ENCODE measurements around the gene POLN.
"Not testable (repeated sequence)": the region's sequence is repeated elsewhere in the genome, so short reads cannot be mapped to it uniquely, and the experiment has no call there.

POLN gene

DNA sequence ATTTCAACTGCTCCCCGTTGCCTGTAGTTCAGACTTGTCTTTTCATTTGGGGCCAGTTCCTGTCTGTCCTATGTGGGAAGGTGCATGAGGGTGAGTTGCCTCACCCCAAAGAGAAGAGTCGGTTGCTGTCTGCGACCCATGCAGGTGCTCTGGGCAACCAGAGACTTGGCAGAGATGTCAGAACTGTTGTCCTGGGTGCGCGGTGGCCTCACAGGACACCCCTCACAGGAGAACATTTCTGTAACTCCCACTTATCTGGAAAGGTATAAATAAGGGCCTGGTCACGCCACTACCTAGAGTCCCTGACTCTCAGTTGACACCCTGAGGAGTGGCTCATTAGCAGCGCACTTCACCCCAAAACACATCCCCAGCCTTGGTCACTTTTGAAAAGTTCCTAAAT lies 192.5 kb downstream of the POLN start:
- DNase-seq = no peak

DNA sequence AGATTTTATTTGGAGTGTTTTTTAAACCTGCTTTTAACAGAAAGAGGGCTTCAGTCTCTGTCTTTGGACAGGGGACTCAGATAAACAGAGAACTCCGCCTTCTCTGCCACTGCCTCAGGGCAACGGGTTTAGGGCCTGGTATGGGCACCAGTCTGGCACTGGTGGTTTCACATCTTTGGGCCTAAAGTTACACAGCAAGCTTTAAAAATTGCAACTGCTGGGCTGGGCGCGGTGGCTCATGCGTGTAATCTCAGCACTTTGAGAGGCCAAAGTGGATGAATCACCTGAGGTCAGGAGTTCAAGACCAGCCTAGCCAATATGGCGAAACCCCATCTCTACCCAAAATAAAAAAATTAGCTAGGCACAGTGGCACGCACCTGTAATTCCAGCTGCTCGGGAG lies 193.1 kb downstream of the POLN start:
- DNase-seq = no peak

GRCh38 chr4:2047781-2048581 lies 193.9 kb downstream of the POLN start:
- DNase-seq = no peak

GRCh38 chr4:2047031-2047660 lies 194.8 kb downstream of the POLN start:
- no peak for DNase-seq

DNA sequence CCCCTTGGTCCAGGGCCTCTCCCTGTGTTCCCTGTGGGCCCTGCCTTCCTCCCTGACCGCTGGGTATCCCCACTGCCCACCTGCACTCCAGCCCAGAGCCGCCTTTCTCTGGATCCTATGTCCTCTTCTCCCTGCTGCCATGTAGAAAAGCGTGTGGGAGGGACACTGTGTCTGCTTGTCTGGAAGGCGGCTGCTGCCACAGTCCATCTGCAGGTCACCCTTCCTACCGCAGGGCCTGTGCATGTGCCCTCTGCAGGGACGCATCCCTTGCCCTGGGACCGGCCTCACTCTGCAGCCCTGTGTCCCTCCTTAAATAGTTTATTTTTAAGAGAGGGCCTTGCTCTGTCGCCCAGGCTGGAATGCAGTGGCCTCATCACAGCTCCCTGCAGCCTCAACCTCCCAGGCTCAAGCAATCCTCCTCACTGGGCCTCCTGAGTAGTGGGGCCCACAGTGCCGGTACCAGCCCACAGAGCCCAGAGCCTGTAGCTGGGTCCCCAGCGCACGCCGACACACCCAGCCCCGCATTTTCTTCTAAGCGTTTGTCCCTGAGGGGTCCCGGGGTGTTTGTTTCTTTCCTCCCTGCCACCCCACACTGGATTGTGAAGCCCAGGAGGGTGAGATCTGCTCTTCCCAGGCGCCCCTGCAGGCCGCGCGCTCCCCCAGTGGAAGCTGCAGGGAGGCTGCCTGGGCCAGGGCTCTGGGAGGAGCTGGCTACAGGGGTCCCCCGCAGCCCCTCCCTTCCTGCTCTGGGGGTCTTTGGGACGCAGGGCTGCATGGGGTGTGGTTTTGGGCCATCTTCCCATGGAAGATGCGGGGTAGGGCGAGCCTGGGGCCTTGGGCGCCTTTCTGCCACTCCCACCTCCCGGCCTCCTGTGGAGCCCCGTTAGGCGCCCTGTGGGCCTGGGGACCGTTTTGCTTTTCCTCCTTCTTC lies 195.6 kb downstream of the POLN start:
- DNase-seq = no peak

DNA sequence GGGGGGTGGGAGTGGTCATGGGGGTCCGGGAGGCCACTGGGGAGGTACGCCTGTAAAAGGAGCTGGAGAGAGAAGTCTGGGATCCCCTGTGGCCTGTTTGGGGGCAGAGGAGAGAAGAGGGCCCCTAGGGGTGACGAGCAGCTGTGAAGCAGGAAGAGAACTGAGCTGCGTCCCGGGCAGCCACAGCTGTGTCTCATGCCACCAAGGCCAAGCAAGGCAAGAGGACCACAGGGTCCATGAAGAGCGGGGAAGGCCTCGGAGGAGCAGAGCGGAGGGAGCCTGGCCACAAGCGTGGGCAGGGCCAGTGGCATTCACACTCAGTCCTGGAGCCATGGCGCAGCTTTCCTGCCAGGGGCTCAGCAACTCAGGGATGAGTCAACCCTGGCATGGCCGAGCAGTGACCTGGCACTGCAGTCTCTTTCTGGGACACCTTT lies 196.4 kb downstream of the POLN start:
- DNase-seq = no peak

GRCh38 chr4:2044542-2045517 lies 197.1 kb downstream of the POLN start:
- DNase-seq = no peak

GRCh38 chr4:2044119-2044485 lies 197.8 kb downstream of the POLN start:
- no peak for DNase-seq

- DNase-seq = no peak
Observed at GRCh38 chr4:2043396-2044118, 198.4 kb downstream of the POLN start.

DNA sequence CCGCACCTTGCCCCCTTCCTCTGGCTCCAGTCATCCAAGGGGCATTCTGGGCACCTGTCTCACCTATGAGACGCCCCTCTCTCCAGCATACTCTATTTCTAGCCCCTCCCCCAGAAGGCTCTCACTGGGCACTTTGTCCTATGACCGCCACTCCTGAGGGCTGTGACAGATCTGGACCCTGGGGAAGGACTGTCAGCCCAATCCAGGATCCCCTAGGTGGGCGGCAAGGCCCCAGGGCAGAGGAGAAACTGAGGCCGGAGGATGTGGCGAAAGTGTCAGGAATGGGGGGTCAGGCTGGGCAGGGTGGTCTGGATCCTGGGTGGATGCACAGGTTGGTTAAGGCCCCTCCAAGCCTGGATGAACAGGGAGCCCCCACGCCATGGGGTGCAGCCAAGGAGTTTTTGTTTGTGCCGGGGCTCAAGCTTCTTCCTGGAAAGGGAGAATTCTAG lies 198.9 kb downstream of the POLN start:
- no peak for DNase-seq

DNA sequence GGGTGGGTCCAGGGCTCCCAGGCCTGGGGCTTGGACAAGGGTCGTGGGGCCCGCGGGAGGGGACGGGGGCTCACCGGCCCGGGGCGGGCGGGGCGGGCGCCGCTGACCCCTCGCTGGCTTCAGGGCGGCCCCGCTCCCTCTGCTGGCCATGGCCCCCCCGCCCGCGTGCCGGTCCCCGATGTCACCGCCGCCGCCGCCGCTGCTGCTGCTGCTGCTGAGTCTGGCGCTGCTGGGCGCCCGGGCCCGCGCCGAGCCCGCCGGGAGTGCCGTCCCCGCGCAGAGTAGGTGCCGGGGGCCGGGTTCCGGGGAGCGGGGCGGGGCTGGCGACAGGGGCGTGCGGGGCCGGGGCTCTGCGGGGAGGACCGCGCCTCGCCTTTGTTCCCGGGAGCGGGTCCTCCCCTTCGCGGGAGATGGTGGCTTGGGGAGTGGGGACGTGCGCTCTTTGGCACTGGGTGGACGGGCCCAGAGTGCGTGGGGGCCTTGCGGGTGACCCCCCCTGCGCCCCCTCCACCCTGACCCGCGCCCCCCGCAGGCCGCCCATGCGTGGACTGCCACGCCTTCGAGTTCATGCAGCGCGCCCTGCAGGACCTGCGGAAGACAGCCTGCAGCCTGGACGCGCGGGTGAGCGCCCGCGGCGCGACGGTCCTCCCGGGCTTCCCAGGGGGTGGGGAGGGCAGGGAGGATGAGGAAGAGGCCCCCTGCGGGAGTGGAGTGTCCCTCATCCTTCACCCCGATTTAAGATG lies 199.5 kb downstream of the POLN start:
- DNase-seq = no peak

- peak; percentile 4 for DNase-seq
Observed at GRCh38 chr4:2041239-2042130, 200.4 kb downstream of the POLN start.

DNA sequence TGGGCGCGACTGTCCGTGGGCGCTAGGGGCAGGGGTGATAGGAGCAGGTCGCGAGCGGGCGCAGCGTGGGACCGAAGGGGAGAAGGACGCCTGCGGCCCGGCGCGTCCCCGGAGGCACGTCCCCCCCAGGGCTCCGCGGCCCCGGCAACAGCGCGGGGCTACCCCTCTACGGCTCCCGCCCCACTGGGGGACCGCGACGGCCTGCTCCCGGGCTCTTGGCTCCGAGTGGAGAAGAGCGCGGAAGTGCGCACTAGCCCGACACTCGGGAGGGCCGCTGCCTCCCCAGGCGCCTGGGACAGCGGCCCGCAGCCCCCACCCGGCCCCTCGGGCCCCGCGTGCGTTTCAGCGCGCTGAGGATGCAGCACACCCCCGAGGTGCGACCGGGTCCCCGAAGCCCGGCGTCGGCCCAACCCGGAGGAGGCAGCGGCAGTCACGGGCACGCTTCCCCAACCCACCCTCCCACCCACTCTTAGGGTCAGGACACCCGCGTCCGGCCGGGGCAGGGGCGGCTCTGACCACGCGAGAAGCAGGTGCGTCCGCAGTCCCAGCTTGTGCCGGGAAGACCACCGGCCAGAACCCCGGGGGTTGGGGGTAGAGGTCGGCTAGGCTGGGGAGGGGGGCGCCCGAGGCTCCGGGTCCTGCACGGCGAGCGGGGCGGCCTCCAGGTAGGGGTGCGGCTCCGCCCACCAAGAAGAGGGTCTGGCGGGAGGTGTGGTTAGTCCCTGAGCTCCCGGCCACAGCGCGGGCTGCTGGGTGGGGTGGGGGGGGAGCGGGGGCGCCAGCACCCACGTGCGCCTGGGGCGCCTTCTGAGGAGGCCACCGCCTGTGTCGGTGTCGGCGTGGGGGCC lies 201.3 kb downstream of the POLN start:
- DNase-seq = no peak

GRCh38 chr4:2036866-2037265 lies 205.1 kb downstream of the POLN start:
- no peak for DNase-seq

GRCh38 chr4:2036327-2036726 lies 205.6 kb downstream of the POLN start:
- DNase-seq = no peak

- DNase-seq = not testable (repeated sequence)
Observed at GRCh38 chr4:2031161-2031560, 210.8 kb downstream of the POLN start.

GRCh38 chr4:2027120-2027519 lies 214.8 kb downstream of the POLN start:
- DNase-seq = not testable (repeated sequence)

- no peak for DNase-seq
Observed at GRCh38 chr4:2025817-2026216, 216.1 kb downstream of the POLN start.

- no peak for DNase-seq
Observed at GRCh38 chr4:2024683-2025082, 217.2 kb downstream of the POLN start.

Data from NCI-H748 treated with DMSO at 0.1 percent for 48 hours (cell line).